ENCODE measurements around the gene CCDC30. TPM values are rescaled to one million over a fixed set of nuclear protein-coding genes. Genes with fewer than 3 reads are reported as not detected.

CCDC30 gene
- total RNA-seq, 1 donor from 2014 or later, result 3.4 TPM

- Mint-ChIP-seq H3K9me3 (ENCODE audit: unreplicated experiment) (no peaks in the 10 kb centered on the region), H3K27me3 (ENCODE audit: unreplicated experiment) (no peaks in the 10 kb centered on the region), H3K4me3 (ENCODE audit: unreplicated experiment) (no peak overlapping the region), H3K36me3 (ENCODE audit: low read depth, unreplicated experiment) (no peaks in the 10 kb centered on the region), H3K27ac (ENCODE audit: unreplicated experiment) (no peak overlapping the region), H3K4me1 (ENCODE audit: unreplicated experiment) (peaks cover 22% of the 10 kb centered on the region)
- TF ChIP-seq CTCF (IDR thresholded peaks at IDR 0.05; ENCODE audit: unreplicated experiment), result no peak
- no peak for DNase-seq (ENCODE audit: low spot score)
These were observed 38.9 kb upstream of the CCDC30 start for GRCh38 chr1:42424201-42424600.

- H3K27ac Mint-ChIP-seq (ENCODE audit: unreplicated experiment), result peak overlapping the region; percentile 88
- peaks cover 44% of the 10 kb centered on the region for H3K4me1 Mint-ChIP-seq (ENCODE audit: unreplicated experiment)
- no peaks in the 10 kb centered on the region for H3K36me3 Mint-ChIP-seq (ENCODE audit: low read depth, unreplicated experiment)
- DNase-seq (ENCODE audit: low spot score), result no peak
- TF ChIP-seq CTCF (IDR thresholded peaks at IDR 0.05; ENCODE audit: unreplicated experiment), result no peak
- no peaks in the 10 kb centered on the region for H3K27me3 Mint-ChIP-seq (ENCODE audit: unreplicated experiment)
- no peaks in the 10 kb centered on the region for H3K9me3 Mint-ChIP-seq (ENCODE audit: unreplicated experiment)
- no peak overlapping the region for H3K4me3 Mint-ChIP-seq (ENCODE audit: unreplicated experiment)
These were observed 35.8 kb upstream of the CCDC30 start for GRCh38 chr1:42427240-42427639.

GRCh38 chr1:42429603-42430002, 33.5 kb upstream of the CCDC30 start:
- TF ChIP-seq CTCF (IDR thresholded peaks at IDR 0.05; ENCODE audit: unreplicated experiment), result no peak
- Mint-ChIP-seq H3K4me1 (ENCODE audit: unreplicated experiment) (peaks cover 33% of the 10 kb centered on the region), H3K4me3 (ENCODE audit: unreplicated experiment) (no peak overlapping the region), H3K27ac (ENCODE audit: unreplicated experiment) (no peak overlapping the region), H3K27me3 (ENCODE audit: unreplicated experiment) (no peaks in the 10 kb centered on the region), H3K9me3 (ENCODE audit: unreplicated experiment) (no peaks in the 10 kb centered on the region), H3K36me3 (ENCODE audit: low read depth, unreplicated experiment) (no peaks in the 10 kb centered on the region)
- no peak for DNase-seq (ENCODE audit: low spot score)

- TF ChIP-seq CTCF (IDR thresholded peaks at IDR 0.05; ENCODE audit: unreplicated experiment), result no peak
- no peak overlapping the region for H3K4me3 Mint-ChIP-seq (ENCODE audit: unreplicated experiment)
- no peak for DNase-seq (ENCODE audit: low spot score)
- H3K27me3 Mint-ChIP-seq (ENCODE audit: unreplicated experiment), result no peaks in the 10 kb centered on the region
- H3K9me3 Mint-ChIP-seq (ENCODE audit: unreplicated experiment), result no peaks in the 10 kb centered on the region
- peaks cover 30% of the 10 kb centered on the region for H3K4me1 Mint-ChIP-seq (ENCODE audit: unreplicated experiment)
- H3K27ac Mint-ChIP-seq (ENCODE audit: unreplicated experiment), result no peak overlapping the region
- no peaks in the 10 kb centered on the region for H3K36me3 Mint-ChIP-seq (ENCODE audit: low read depth, unreplicated experiment)
These were observed 32.6 kb upstream of the CCDC30 start for GRCh38 chr1:42430286-42431135.

GRCh38 chr1:42431514-42431913, 31.6 kb upstream of the CCDC30 start:
- Mint-ChIP-seq H3K4me1 (ENCODE audit: unreplicated experiment) (peaks cover 30% of the 10 kb centered on the region), H3K9me3 (ENCODE audit: unreplicated experiment) (no peaks in the 10 kb centered on the region), H3K36me3 (ENCODE audit: low read depth, unreplicated experiment) (no peaks in the 10 kb centered on the region), H3K27ac (ENCODE audit: unreplicated experiment) (no peak overlapping the region), H3K27me3 (ENCODE audit: unreplicated experiment) (no peaks in the 10 kb centered on the region), H3K4me3 (ENCODE audit: unreplicated experiment) (no peak overlapping the region)
- no peak for TF ChIP-seq CTCF (IDR thresholded peaks at IDR 0.05; ENCODE audit: unreplicated experiment)
- DNase-seq (ENCODE audit: low spot score), result no peak

Measured in endothelial cell (in vitro differentiated cells).